Muscle layer of colon (tissue), 2 donors: ENCODE measurements around the gene COA7.

Experiments used
- H3K27ac ChIP-seq: one replicate; pipeline ENCODE4 v1.7.0; 2013; ENCODE audit warnings: low read depth, mild to moderate bottlenecking, low read length, moderate library complexity
- H3K27me3 ChIP-seq, 2 donors: one replicate each; pipeline ENCODE4 v1.7.0; 2013; ENCODE audit warnings: low read length in 2 of 2, mild to moderate bottlenecking in 2 of 2; ENCODE audit not compliant: insufficient read depth in 2 of 2, control insufficient read depth in 1 of 2
- H3K36me3 ChIP-seq: one replicate; pipeline ENCODE4 v1.7.0; 2013; ENCODE audit warnings: mild to moderate bottlenecking, low read length; ENCODE audit not compliant: insufficient read depth
- H3K4me1 ChIP-seq: one replicate; pipeline ENCODE4 v1.7.0; 2013; ENCODE audit warnings: mild to moderate bottlenecking, low read length; ENCODE audit not compliant: insufficient read depth
- H3K4me3 ChIP-seq, 2 donors: one replicate each; pipeline ENCODE4 v1.7.0; 2013; ENCODE audit warnings: low read length in 2 of 2, low read depth in 1 of 2, mild to moderate bottlenecking in 1 of 2, moderate library complexity in 1 of 2
- H3K9ac ChIP-seq: one replicate; pipeline ENCODE4 v1.7.0; 2013; ENCODE audit warnings: low read length
- H3K9me3 ChIP-seq: one replicate; pipeline ENCODE4 v1.7.0; 2013; ENCODE audit warnings: mild to moderate bottlenecking, low read length
- donor health status: abdominal sarcoma.
- donor health status: Adenocarcinoma of cecum.

COA7 gene

DNA sequence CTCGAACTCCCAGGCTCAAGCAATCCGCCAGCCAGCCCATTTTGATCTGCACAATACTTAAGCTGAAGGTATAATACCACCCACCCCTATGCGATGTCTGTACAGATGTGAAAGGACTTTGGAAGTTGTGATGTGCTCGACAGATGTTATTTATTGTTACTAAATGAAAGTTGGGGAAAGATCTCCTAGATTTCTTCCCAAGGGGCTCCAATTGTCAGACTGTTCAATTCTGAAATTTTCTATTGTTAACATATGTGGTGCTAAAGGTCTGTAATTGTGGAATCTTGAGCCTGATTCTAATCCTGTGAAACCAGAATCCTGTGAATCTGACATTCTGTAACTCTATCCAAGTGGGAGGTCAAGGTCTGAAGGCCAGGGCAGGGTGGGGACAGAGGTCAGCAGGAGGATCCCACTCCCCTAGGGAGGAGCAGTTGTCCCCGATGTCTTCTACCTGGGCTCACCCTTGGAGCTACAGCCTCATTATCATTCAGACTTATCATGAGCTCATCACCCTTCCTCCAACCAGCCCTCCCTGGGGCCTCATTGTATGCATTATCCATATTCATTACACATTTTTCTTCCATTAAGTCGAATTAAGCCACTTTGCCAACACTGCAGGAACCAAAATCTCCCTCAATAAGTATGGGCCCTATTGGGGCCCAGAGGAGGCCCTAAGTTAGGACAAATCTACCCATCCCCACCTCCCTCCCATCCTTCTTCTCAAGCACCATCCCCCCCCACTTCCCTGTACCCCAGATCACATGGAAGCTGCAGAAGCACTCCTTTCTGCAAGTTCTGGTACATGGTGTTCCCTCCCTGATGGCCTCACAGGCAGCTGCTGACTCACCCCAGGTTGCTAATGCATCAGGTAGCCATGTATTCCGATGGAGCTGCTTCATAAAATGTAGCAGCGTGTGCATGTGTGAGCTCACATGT, 32.9 kb downstream of the COA7 start:
- Histone ChIP-seq H3K9ac (no peak overlapping the region), H3K36me3 (no peaks in the 10 kb centered on the region), H3K4me3 (no peak overlapping the region), H3K4me1 (peaks cover 4% of the 10 kb centered on the region), H3K27me3 (no peaks in the 10 kb centered on the region), H3K9me3 (no peaks in the 10 kb centered on the region), H3K27ac (no peak overlapping the region)

- no peak overlapping the region for H3K9ac ChIP-seq
- no peaks in the 10 kb centered on the region for H3K27me3 ChIP-seq
- no peak overlapping the region for H3K27ac ChIP-seq
- H3K4me3 ChIP-seq, result no peak overlapping the region
- H3K36me3 ChIP-seq, result no peaks in the 10 kb centered on the region
- no peaks in the 10 kb centered on the region for H3K9me3 ChIP-seq
- peaks cover 4% of the 10 kb centered on the region for H3K4me1 ChIP-seq
Measured at GRCh38 chr1:52663716-52664115, 34.4 kb downstream of the COA7 start.

GRCh38 chr1:52662645-52663313, 35.4 kb downstream of the COA7 start:
- no peak overlapping the region for H3K9ac ChIP-seq
- no peak overlapping the region for H3K27ac ChIP-seq
- H3K4me3 ChIP-seq, result no peak overlapping the region
- H3K9me3 ChIP-seq, result no peaks in the 10 kb centered on the region
- H3K4me1 ChIP-seq, result peaks cover 4% of the 10 kb centered on the region
- no peaks in the 10 kb centered on the region for H3K27me3 ChIP-seq
- no peaks in the 10 kb centered on the region for H3K36me3 ChIP-seq

- Histone ChIP-seq H3K4me1 (peaks cover 4% of the 10 kb centered on the region), H3K9ac (no peak overlapping the region)
Measured at GRCh38 chr1:52660807-52661206, 37.3 kb downstream of the COA7 start.

DNA sequence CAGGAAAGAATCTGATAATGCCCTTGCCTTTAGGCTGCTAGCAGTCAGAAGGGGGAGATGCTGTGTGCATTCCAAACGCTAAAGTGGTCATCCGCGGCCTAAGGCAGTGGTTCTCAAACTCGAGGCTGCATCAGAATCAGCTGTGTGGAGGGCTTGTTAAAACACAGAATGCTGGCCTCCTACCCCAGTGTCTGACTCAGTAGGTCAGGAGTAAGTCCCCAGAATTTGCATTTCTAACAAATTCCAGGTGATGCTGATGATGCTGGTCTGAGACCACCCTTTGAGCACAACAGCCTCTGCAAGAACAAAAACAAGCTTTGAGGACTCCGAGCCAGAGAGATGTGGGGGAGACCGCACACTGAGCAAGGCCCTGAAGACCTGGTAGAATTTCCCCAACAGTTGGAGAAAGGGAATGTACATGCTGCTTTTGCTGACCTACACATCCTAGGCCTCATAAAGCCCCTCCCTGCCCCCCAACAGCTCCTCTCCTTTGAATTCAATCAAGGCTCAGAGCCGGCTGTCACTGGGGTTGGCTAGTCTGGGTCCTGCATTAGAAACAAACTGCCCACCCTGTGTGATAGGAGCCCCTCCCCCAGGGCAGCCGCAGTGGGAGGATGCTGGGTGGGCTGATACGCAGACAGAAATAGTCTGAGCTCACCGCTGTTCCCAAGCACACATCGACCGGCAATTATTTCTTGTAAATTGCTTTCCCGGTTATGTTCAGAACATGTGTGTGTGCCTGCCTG, 38.1 kb downstream of the COA7 start:
- Histone ChIP-seq H3K4me1 (peaks cover 4% of the 10 kb centered on the region), H3K4me3 (no peak overlapping the region), H3K36me3 (no peaks in the 10 kb centered on the region), H3K9ac (no peak overlapping the region), H3K27me3 (no peaks in the 10 kb centered on the region), H3K9me3 (no peaks in the 10 kb centered on the region), H3K27ac (no peak overlapping the region)

More at GRCh38 chr1:52660807-52661206, 37.3 kb downstream of the COA7 start:
- no peak overlapping the region for H3K27ac ChIP-seq
- H3K36me3 ChIP-seq, result no peaks in the 10 kb centered on the region
- H3K4me3 ChIP-seq, result no peak overlapping the region
- no peaks in the 10 kb centered on the region for H3K9me3 ChIP-seq
- no peaks in the 10 kb centered on the region for H3K27me3 ChIP-seq

- H3K27ac ChIP-seq, result no peak overlapping the region
- no peak overlapping the region for H3K4me3 ChIP-seq
- peaks cover 4% of the 10 kb centered on the region for H3K4me1 ChIP-seq
- no peaks in the 10 kb centered on the region for H3K27me3 ChIP-seq
- no peaks in the 10 kb centered on the region for H3K36me3 ChIP-seq
- H3K9ac ChIP-seq, result no peak overlapping the region
- H3K9me3 ChIP-seq, result no peaks in the 10 kb centered on the region
Measured at GRCh38 chr1:52659356-52659755, 38.8 kb downstream of the COA7 start.

DNA sequence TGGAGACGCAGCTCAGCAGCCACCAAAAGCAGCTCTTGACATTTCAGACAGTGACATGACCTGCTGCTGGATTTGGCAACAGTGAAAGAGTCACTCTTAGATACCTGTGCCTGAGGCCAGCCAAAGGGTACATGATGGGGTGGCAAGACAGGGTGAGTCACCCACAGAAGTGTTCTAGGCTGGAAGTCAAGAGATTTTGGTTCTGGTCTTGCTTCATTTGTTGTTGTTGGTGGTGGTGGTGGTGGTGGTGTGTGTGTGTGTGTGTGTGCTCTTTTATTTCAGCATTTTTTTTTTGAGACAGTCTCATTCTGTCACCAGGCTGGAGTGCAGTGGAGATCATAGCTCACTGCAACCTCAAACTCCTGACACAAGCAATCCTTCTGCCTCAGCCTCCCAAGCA, 39.4 kb downstream of the COA7 start:
- Histone ChIP-seq H3K4me3 (no peak overlapping the region), H3K9ac (no peak overlapping the region), H3K27ac (no peak overlapping the region), H3K36me3 (no peaks in the 10 kb centered on the region), H3K27me3 (no peaks in the 10 kb centered on the region), H3K9me3 (no peaks in the 10 kb centered on the region), H3K4me1 (peaks cover 4% of the 10 kb centered on the region)

DNA sequence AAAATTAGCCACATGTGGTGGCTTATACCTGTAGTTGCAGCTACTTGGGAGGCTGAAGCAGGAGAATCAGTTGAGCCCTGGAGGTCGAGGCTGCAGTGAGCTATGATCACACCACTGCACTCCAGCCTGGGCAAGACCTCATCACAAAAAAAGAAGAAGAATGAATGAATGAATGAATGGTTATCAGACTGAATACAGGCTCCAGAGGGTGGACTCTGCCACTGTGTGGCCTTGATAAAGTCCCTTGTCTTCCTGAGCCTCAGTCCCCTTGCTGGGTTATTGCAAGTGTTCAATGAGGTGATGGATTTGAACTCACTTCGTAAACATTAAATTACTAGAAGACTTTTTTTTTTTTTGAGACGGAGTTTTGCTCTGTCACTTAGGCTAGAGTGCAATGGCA, 40.4 kb downstream of the COA7 start:
- no peak overlapping the region for H3K9ac ChIP-seq
- H3K27ac ChIP-seq, result no peak overlapping the region
- no peaks in the 10 kb centered on the region for H3K27me3 ChIP-seq
- H3K9me3 ChIP-seq, result no peaks in the 10 kb centered on the region
- H3K36me3 ChIP-seq, result no peaks in the 10 kb centered on the region
- H3K4me3 ChIP-seq, result no peak overlapping the region
- H3K4me1 ChIP-seq, result no peaks in the 10 kb centered on the region

GRCh38 chr1:52654063-52654462, 44.1 kb downstream of the COA7 start:
- Histone ChIP-seq H3K4me3 (no peak overlapping the region), H3K9ac (no peak overlapping the region), H3K9me3 (no peaks in the 10 kb centered on the region), H3K36me3 (no peaks in the 10 kb centered on the region), H3K4me1 (no peaks in the 10 kb centered on the region), H3K27ac (no peak overlapping the region), H3K27me3 (no peaks in the 10 kb centered on the region)

GRCh38 chr1:52653207-52653849, 44.8 kb downstream of the COA7 start:
- Histone ChIP-seq H3K4me3 (no peak overlapping the region), H3K36me3 (no peaks in the 10 kb centered on the region), H3K27ac (no peak overlapping the region), H3K9ac (no peak overlapping the region), H3K4me1 (no peaks in the 10 kb centered on the region), H3K27me3 (no peaks in the 10 kb centered on the region), H3K9me3 (no peaks in the 10 kb centered on the region)

- H3K9ac ChIP-seq, result no peak overlapping the region
- H3K36me3 ChIP-seq, result no peaks in the 10 kb centered on the region
- H3K4me1 ChIP-seq, result no peaks in the 10 kb centered on the region
- H3K4me3 ChIP-seq, result no peak overlapping the region
- no peaks in the 10 kb centered on the region for H3K27me3 ChIP-seq
- no peak overlapping the region for H3K27ac ChIP-seq
- no peaks in the 10 kb centered on the region for H3K9me3 ChIP-seq
Measured at GRCh38 chr1:52651904-52652303, 46.2 kb downstream of the COA7 start.
